ENCODE results near the gene SERPINA6. TPM values are rescaled to one million over a fixed set of nuclear protein-coding genes. Genes with fewer than 3 reads are reported as not detected.
"Not testable (repeated sequence)": the region's sequence is repeated elsewhere in the genome, so short reads cannot be mapped to it uniquely, and the experiment has no call there.

The SERPINA6 gene
- total RNA-seq, 1 experiment from 2014 or later = not detected

- not testable (repeated sequence) for H3K4me3 ChIP-seq (ENCODE audit: low read length); H3K9me2 ChIP-seq (replicated peaks; ENCODE audit: insufficient read depth, low read length); H3K9ac ChIP-seq (ENCODE audit: low read length); H4K20me1 ChIP-seq (ENCODE audit: insufficient read depth, low read depth, low read length); H3K27ac ChIP-seq (ENCODE audit: low read length); H3K4me2 ChIP-seq (ENCODE audit: low read depth, low read length, poor library complexity, severe bottlenecking); H3K4me1 ChIP-seq (ENCODE audit: low read length); H3K79me2 ChIP-seq (ENCODE audit: low read length); H2AFZ ChIP-seq (ENCODE audit: low read length); H3K27me3 ChIP-seq (ENCODE audit: low read length); H3K36me3 ChIP-seq (ENCODE audit: insufficient read depth, low read length); DNase-seq; H3K9me3 ChIP-seq (ENCODE audit: low read length)
Observed at GRCh38 chr14:94296181-94296545, 27.0 kb downstream of the SERPINA6 start.

GRCh38 chr14:94295360-94296180 lies 27.6 kb downstream of the SERPINA6 start:
- no peaks in the 10 kb centered on the region; the same call in 1 of the 2 replicates for H3K4me1 ChIP-seq (ENCODE audit: low read length)
- no peaks in the 10 kb centered on the region for H3K9me2 ChIP-seq (replicated peaks; ENCODE audit: insufficient read depth, low read length)
- no peak overlapping the region for H3K9ac ChIP-seq (ENCODE audit: low read length)
- DNase-seq = no peak
- no peak overlapping the region for H3K27ac ChIP-seq (ENCODE audit: low read length)
- H2AFZ ChIP-seq (ENCODE audit: low read length) = no peak overlapping the region
- no peaks in the 10 kb centered on the region for H3K9me3 ChIP-seq (ENCODE audit: low read length)
- H4K20me1 ChIP-seq (ENCODE audit: insufficient read depth, low read depth, low read length) = no peaks in the 10 kb centered on the region; the same call in 1 of the 2 replicates
- H3K4me3 ChIP-seq (ENCODE audit: low read length) = no peak overlapping the region
- H3K4me2 ChIP-seq (ENCODE audit: low read depth, low read length, poor library complexity, severe bottlenecking) = no peak overlapping the region
- no peaks in the 10 kb centered on the region for H3K36me3 ChIP-seq (ENCODE audit: insufficient read depth, low read length)
- H3K79me2 ChIP-seq (ENCODE audit: low read length) = no peaks in the 10 kb centered on the region
- no peaks in the 10 kb centered on the region for H3K27me3 ChIP-seq (ENCODE audit: low read length)

- H4K20me1 ChIP-seq (ENCODE audit: insufficient read depth, low read depth, low read length) = no peaks in the 10 kb centered on the region; the same call in 1 of the 2 replicates
- no peak overlapping the region for H3K9ac ChIP-seq (ENCODE audit: low read length)
- no peaks in the 10 kb centered on the region for H3K79me2 ChIP-seq (ENCODE audit: low read length)
- no peaks in the 10 kb centered on the region for H3K4me1 ChIP-seq (ENCODE audit: low read length)
- H3K27me3 ChIP-seq (ENCODE audit: low read length) = no peaks in the 10 kb centered on the region
- H2AFZ ChIP-seq (ENCODE audit: low read length) = no peak overlapping the region
- H3K9me2 ChIP-seq (replicated peaks; ENCODE audit: insufficient read depth, low read length) = no peaks in the 10 kb centered on the region
- no peaks in the 10 kb centered on the region for H3K9me3 ChIP-seq (ENCODE audit: low read length)
- no peak overlapping the region for H3K4me3 ChIP-seq (ENCODE audit: low read length)
- no peaks in the 10 kb centered on the region for H3K36me3 ChIP-seq (ENCODE audit: insufficient read depth, low read length)
- DNase-seq = no peak
- no peak overlapping the region for H3K4me2 ChIP-seq (ENCODE audit: low read depth, low read length, poor library complexity, severe bottlenecking)
- H3K27ac ChIP-seq (ENCODE audit: low read length) = no peak overlapping the region
Observed at GRCh38 chr14:94293578-94293924, 29.6 kb downstream of the SERPINA6 start.

GRCh38 chr14:94292872-94293577 lies 30.1 kb downstream of the SERPINA6 start, which contains the start of gene SERPINA10:
Gene SERPINA10 (minus strand): TSS chr14:94293268. CDS start chr14:94290593, 2,675 bp downstream.
- no peaks in the 10 kb centered on the region for H3K9me2 ChIP-seq (replicated peaks; ENCODE audit: insufficient read depth, low read length)
- DNase-seq = no peak
- H2AFZ ChIP-seq (ENCODE audit: low read length) = no peak within 1 kb of the TSS
- no peaks in the 10 kb centered on the region for H3K4me1 ChIP-seq (ENCODE audit: low read length)
- no peak within 1 kb of the TSS for H3K4me3 ChIP-seq (ENCODE audit: low read length)
- no peaks in the 10 kb centered on the region; the same call in 1 of the 2 replicates for H4K20me1 ChIP-seq (ENCODE audit: insufficient read depth, low read depth, low read length)
- no peak within 1 kb of the TSS for H3K9ac ChIP-seq (ENCODE audit: low read length)
- no peak within 1 kb of the TSS for H3K27ac ChIP-seq (ENCODE audit: low read length)
- H3K27me3 ChIP-seq (ENCODE audit: low read length) = peaks cover 3% of the 10 kb centered on the region; the same call in 1 of the 2 replicates
- no peaks in the 10 kb centered on the region for H3K9me3 ChIP-seq (ENCODE audit: low read length)
- H3K36me3 ChIP-seq (ENCODE audit: insufficient read depth, low read length) = no peaks in the 10 kb centered on the region
- no peaks in the 10 kb centered on the region for H3K79me2 ChIP-seq (ENCODE audit: low read length)
- no peak within 1 kb of the TSS for H3K4me2 ChIP-seq (ENCODE audit: low read depth, low read length, poor library complexity, severe bottlenecking)

GRCh38 chr14:94292526-94292871 lies 30.6 kb downstream of the SERPINA6 start:
- H3K9me3 ChIP-seq (ENCODE audit: low read length) = no peaks in the 10 kb centered on the region
- no peaks in the 10 kb centered on the region; the same call in 1 of the 2 replicates for H4K20me1 ChIP-seq (ENCODE audit: insufficient read depth, low read depth, low read length)
- H3K79me2 ChIP-seq (ENCODE audit: low read length) = no peaks in the 10 kb centered on the region
- no peak overlapping the region for H2AFZ ChIP-seq (ENCODE audit: low read length)
- no peaks in the 10 kb centered on the region for H3K4me1 ChIP-seq (ENCODE audit: low read length)
- H3K9me2 ChIP-seq (replicated peaks; ENCODE audit: insufficient read depth, low read length) = no peaks in the 10 kb centered on the region
- DNase-seq = no peak
- peaks cover 5% of the 10 kb centered on the region; the same call in 1 of the 2 replicates for H3K27me3 ChIP-seq (ENCODE audit: low read length)
- H3K36me3 ChIP-seq (ENCODE audit: insufficient read depth, low read length) = no peaks in the 10 kb centered on the region
- H3K4me3 ChIP-seq (ENCODE audit: low read length) = no peak overlapping the region
- H3K27ac ChIP-seq (ENCODE audit: low read length) = no peak overlapping the region
- no peak overlapping the region for H3K4me2 ChIP-seq (ENCODE audit: low read depth, low read length, poor library complexity, severe bottlenecking)
- no peak overlapping the region for H3K9ac ChIP-seq (ENCODE audit: low read length)

GRCh38 chr14:94291906-94292525 lies 31.1 kb downstream of the SERPINA6 start:
- no peaks in the 10 kb centered on the region; the same call in 1 of the 2 replicates for H4K20me1 ChIP-seq (ENCODE audit: insufficient read depth, low read depth, low read length)
- H3K27ac ChIP-seq (ENCODE audit: low read length) = no peak overlapping the region
- H3K4me1 ChIP-seq (ENCODE audit: low read length) = no peaks in the 10 kb centered on the region
- no peak overlapping the region for H3K4me2 ChIP-seq (ENCODE audit: low read depth, low read length, poor library complexity, severe bottlenecking)
- H3K9me2 ChIP-seq (replicated peaks; ENCODE audit: insufficient read depth, low read length) = no peaks in the 10 kb centered on the region
- no peak for DNase-seq
- H3K27me3 ChIP-seq (ENCODE audit: low read length) = peaks cover 6% of the 10 kb centered on the region; the same call in 1 of the 2 replicates
- H3K9ac ChIP-seq (ENCODE audit: low read length) = no peak overlapping the region
- no peaks in the 10 kb centered on the region for H3K79me2 ChIP-seq (ENCODE audit: low read length)
- H3K36me3 ChIP-seq (ENCODE audit: insufficient read depth, low read length) = no peaks in the 10 kb centered on the region
- H2AFZ ChIP-seq (ENCODE audit: low read length) = no peak overlapping the region
- no peaks in the 10 kb centered on the region for H3K9me3 ChIP-seq (ENCODE audit: low read length)
- H3K4me3 ChIP-seq (ENCODE audit: low read length) = no peak overlapping the region

GRCh38 chr14:94291159-94291905 lies 31.8 kb downstream of the SERPINA6 start:
- H3K4me2 ChIP-seq (ENCODE audit: low read depth, low read length, poor library complexity, severe bottlenecking) = no peak overlapping the region
- H3K9ac ChIP-seq (ENCODE audit: low read length) = no peak overlapping the region
- H3K4me1 ChIP-seq (ENCODE audit: low read length) = no peaks in the 10 kb centered on the region
- peaks cover 8% of the 10 kb centered on the region; the same call in 1 of the 2 replicates for H3K27me3 ChIP-seq (ENCODE audit: low read length)
- H3K27ac ChIP-seq (ENCODE audit: low read length) = no peak overlapping the region
- H3K79me2 ChIP-seq (ENCODE audit: low read length) = no peaks in the 10 kb centered on the region
- H2AFZ ChIP-seq (ENCODE audit: low read length) = no peak overlapping the region
- H3K36me3 ChIP-seq (ENCODE audit: insufficient read depth, low read length) = no peaks in the 10 kb centered on the region
- H4K20me1 ChIP-seq (ENCODE audit: insufficient read depth, low read depth, low read length) = no peaks in the 10 kb centered on the region; the same call in 1 of the 2 replicates
- DNase-seq = no peak
- H3K9me2 ChIP-seq (replicated peaks; ENCODE audit: insufficient read depth, low read length) = no peaks in the 10 kb centered on the region
- no peaks in the 10 kb centered on the region for H3K9me3 ChIP-seq (ENCODE audit: low read length)
- no peak overlapping the region for H3K4me3 ChIP-seq (ENCODE audit: low read length)

Data from Karpas-422 (cell line).